Keratinocyte (primary cell): Measurements from ENCODE around the gene ANKDD1B.

Experiments used
- EZH2 ChIP-seq: IDR thresholded peaks from one replicate; pipeline ENCODE4 v1.6.1; 2012; ENCODE audit warnings: inconsistent platforms, mild to moderate bottlenecking, low read length, moderate library complexity
- TF ChIP-seq, protein P1 (sequence below), 3 experiments: IDR thresholded peaks in 1 of 3; conservative IDR thresholded peaks in 1 of 3; optimal IDR thresholded peaks in 1 of 3; 2 replicates in 2 of 3; 3 replicates in 1 of 3; pipeline versions ENCODE3 to v1.5.1; 2011; ENCODE audit warnings: low read length in 3 of 3, mild to moderate bottlenecking in 3 of 3, moderate library complexity in 2 of 3, control low read depth in 1 of 3, inconsistent platforms in 1 of 3; ENCODE audit not compliant: insufficient read depth in 2 of 3; ENCODE audit errors: extremely low read depth in 1 of 3

DNA sequence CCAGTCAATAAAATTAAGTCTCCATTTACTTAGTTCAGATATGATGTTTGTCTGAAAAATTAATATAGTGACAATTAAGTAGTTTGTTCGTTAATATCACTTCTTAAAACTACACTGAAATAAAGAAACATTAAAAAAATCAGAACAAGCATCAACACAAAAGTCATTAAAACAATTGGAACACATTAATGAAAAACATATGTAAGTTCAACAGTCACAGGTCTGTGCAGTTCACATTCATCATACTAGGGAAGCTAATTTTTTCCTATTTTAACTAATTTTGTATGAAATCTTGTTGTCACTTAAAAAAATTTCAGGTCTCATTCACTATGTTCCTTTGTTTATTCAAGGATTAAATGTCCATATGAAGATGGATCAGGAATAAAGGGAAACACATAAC, 83.5 kb downstream of the ANKDD1B start:
- TF ChIP-seq EZH2, result no peak
- TF ChIP-seq, protein P1, sequence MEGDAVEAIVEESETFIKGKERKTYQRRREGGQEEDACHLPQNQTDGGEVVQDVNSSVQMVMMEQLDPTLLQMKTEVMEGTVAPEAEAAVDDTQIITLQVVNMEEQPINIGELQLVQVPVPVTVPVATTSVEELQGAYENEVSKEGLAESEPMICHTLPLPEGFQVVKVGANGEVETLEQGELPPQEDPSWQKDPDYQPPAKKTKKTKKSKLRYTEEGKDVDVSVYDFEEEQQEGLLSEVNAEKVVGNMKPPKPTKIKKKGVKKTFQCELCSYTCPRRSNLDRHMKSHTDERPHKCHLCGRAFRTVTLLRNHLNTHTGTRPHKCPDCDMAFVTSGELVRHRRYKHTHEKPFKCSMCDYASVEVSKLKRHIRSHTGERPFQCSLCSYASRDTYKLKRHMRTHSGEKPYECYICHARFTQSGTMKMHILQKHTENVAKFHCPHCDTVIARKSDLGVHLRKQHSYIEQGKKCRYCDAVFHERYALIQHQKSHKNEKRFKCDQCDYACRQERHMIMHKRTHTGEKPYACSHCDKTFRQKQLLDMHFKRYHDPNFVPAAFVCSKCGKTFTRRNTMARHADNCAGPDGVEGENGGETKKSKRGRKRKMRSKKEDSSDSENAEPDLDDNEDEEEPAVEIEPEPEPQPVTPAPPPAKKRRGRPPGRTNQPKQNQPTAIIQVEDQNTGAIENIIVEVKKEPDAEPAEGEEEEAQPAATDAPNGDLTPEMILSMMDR (optimal IDR thresholded peaks at IDR 0.05 in 1 of 3, IDR thresholded peaks at IDR 0.05 in 1 of 3, conservative IDR thresholded peaks at IDR 0.05 in 1 of 3; ENCODE audit: extremely low read depth in 1 of 3, insufficient read depth in 2 of 3, low read length in 3 of 3), result no peak
